Stimulated activated CD4-positive, alpha-beta T cell treated with anti-CD3 and anti-CD28 coated beads, Interleukin-1b, Interleukin-23, amount 100 ng/mL, for 4 hours (primary cell): ENCODE data around the gene SNX15.

Source experiments
- DNase-seq, 2 donors: peaks; one replicate each; pipeline ENCODE4 v3.0.0-alpha.2; 2020; ENCODE audit warnings: low read depth in 2 of 2

Gene SNX15

GRCh38 chr11:65057526-65057925 is 30.3 kb downstream of the SNX15 start:
- no peak for DNase-seq

- no peak for DNase-seq
Measured at GRCh38 chr11:65058012-65058411, 30.8 kb downstream of the SNX15 start.

- no peak for DNase-seq
Measured at GRCh38 chr11:65058419-65059054, 31.3 kb downstream of the SNX15 start, which contains the start of gene NAALADL1. Gene NAALADL1 (minus strand): TSS chr11:65058553. CDS start chr11:65058521, 32 bp downstream.

- no peak for DNase-seq
Measured at GRCh38 chr11:65059523-65059922, 32.3 kb downstream of the SNX15 start.

GRCh38 chr11:65059959-65060824 is 33.0 kb downstream of the SNX15 start:
- DNase-seq, result no peak

GRCh38 chr11:65060913-65061408 is 33.7 kb downstream of the SNX15 start:
- no peak for DNase-seq

- no peak for DNase-seq
Measured at GRCh38 chr11:65063532-65063931, 36.3 kb downstream of the SNX15 start.

- no peak for DNase-seq
Measured at GRCh38 chr11:65064847-65065240, 37.6 kb downstream of the SNX15 start.

GRCh38 chr11:65065851-65066250 is 38.6 kb downstream of the SNX15 start:
- DNase-seq, result no peak

- no peak for DNase-seq
Measured at GRCh38 chr11:65066315-65066714, 39.1 kb downstream of the SNX15 start.

GRCh38 chr11:65066805-65067291 is 39.6 kb downstream of the SNX15 start:
- no peak for DNase-seq

GRCh38 chr11:65067446-65067845 is 40.2 kb downstream of the SNX15 start:
- DNase-seq, result no peak

GRCh38 chr11:65069217-65069616 is 42.0 kb downstream of the SNX15 start:
- DNase-seq, result no peak

- no peak for DNase-seq
Measured at GRCh38 chr11:65071907-65072630, 44.8 kb downstream of the SNX15 start.

- DNase-seq, result no peak
Measured at GRCh38 chr11:65072631-65072966, 45.4 kb downstream of the SNX15 start.

GRCh38 chr11:65077451-65077850 is 50.2 kb downstream of the SNX15 start:
- no peak for DNase-seq

- DNase-seq, result peak; percentile 55 to 74
Measured at GRCh38 chr11:65078151-65078550, 50.9 kb downstream of the SNX15 start.

GRCh38 chr11:65078786-65079342 is 51.6 kb downstream of the SNX15 start:
- DNase-seq, result no peak

GRCh38 chr11:65083134-65083833 is 56.0 kb downstream of the SNX15 start:
- no peak for DNase-seq

- DNase-seq, result peak; percentile 91 to 93
Measured at GRCh38 chr11:65083834-65084597, 56.8 kb downstream of the SNX15 start, which contains the start of the genes CDCA5 and ZFPL1. Gene CDCA5 (minus strand): TSS chr11:65084040. CDS start chr11:65083978, 62 bp downstream. Gene ZFPL1 (plus strand): TSS chr11:65084222. CDS start chr11:65084699, 477 bp downstream.
